ENCODE data around the gene TMCC3.

The TMCC3 gene

GRCh38 chr12:94671917-94672316 lies 21.6 kb upstream of the TMCC3 start:
- no peak for DNase-seq

- DNase-seq: no peak
These were observed 20.5 kb upstream of the TMCC3 start for GRCh38 chr12:94670898-94671297.

GRCh38 chr12:94670075-94670474 lies 19.7 kb upstream of the TMCC3 start:
- no peak for DNase-seq

GRCh38 chr12:94667031-94667540 lies 16.7 kb upstream of the TMCC3 start:
- DNase-seq: no peak

- DNase-seq: no peak
These were observed 15.8 kb upstream of the TMCC3 start for GRCh38 chr12:94666158-94666557.

GRCh38 chr12:94663702-94664101 lies 13.3 kb upstream of the TMCC3 start:
- DNase-seq: no peak

GRCh38 chr12:94663071-94663470 lies 12.7 kb upstream of the TMCC3 start:
- no peak for DNase-seq

GRCh38 chr12:94660436-94660835 lies 10.1 kb upstream of the TMCC3 start:
- no peak for DNase-seq

DNA sequence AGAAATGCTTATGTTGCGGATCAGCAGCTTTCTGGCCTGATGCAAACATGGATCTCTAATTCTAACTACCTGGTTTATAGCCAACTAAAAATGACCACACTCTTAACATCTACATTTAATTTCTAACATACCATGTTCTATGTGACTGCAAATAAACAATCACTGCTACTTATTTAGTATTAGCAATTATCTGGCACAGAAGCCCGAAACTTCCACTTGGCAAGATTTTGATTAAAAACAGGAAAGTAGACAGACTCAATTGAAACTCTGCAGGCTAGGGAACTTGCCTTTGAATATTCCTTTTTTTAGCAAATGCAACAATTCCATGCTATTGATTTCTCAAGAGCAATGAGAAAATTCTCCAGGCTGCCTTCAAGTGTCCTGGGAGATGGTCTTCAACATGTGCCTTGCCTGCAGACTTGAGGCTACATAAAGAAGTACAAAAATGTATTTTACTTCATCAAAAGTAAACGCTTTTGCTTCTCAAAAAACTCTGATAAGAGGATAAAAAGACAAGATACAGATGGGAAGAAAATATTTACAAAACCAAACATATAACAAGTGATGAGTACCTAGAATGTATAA lies 9.1 kb upstream of the TMCC3 start:
- no peak for DNase-seq

DNA sequence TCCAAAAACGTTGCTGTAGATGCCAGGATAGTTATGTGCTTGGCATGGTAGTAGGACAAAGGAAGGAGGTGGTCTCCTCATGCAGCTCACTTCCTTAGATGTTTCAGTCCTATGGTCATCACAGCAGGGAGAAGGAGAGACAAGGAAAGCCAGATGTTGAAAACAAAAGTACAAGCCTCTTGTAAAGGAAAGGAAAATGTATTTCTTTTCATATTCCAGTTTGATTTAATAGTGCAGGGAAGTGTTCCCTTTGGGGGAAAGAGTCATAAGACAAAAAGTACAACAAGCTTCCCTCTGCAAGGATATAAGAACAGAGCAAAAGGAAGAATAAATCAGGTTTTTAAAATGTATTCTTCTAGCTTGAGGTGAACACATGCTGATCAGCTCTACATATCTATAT lies 8.6 kb upstream of the TMCC3 start:
- DNase-seq: no peak

GRCh38 chr12:94656556-94656955 lies 6.2 kb upstream of the TMCC3 start:
- no peak for DNase-seq

DNA sequence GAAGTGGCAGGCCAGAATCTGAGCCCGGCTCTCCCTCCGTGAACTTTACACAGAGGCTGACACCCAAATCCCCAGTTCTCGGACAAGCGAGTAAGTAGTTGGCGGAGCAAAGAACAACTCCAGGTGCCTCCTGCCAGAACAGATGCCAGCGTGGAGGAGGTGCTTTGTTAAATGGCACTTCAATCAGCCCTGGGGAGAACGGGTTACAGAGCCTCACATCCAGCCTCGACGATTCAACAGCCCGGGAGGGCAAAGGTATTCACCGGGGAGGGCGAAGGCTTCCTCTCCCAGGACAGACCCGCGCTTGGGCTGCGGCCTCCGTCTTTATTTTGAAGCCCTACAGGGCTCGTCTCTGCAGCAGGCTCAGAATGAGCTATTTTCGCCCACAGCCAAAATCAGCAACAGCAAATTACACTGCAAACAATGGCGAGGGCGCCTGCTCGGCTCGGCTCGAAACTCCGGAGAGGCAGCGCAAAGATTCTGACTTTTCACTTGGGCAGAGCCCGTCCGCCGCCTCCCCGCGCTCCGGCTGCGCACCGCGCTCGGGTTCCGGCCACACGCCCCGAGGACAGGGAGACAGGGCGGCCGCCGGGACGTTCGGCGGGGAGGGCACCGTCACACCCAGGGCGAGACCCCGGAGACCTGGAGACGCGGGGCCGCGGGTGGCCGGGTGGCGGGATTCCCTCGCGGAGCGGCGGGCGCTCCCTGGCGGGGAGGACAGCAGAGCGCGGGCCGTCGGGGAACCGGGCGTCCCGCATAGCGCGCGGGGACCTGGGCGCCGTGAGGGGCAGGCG lies 811 bp downstream of the TMCC3 start:
- DNase-seq: peak; percentile 16

GRCh38 chr12:94648578-94648977 lies 1.8 kb downstream of the TMCC3 start:
- no peak for DNase-seq

DNA sequence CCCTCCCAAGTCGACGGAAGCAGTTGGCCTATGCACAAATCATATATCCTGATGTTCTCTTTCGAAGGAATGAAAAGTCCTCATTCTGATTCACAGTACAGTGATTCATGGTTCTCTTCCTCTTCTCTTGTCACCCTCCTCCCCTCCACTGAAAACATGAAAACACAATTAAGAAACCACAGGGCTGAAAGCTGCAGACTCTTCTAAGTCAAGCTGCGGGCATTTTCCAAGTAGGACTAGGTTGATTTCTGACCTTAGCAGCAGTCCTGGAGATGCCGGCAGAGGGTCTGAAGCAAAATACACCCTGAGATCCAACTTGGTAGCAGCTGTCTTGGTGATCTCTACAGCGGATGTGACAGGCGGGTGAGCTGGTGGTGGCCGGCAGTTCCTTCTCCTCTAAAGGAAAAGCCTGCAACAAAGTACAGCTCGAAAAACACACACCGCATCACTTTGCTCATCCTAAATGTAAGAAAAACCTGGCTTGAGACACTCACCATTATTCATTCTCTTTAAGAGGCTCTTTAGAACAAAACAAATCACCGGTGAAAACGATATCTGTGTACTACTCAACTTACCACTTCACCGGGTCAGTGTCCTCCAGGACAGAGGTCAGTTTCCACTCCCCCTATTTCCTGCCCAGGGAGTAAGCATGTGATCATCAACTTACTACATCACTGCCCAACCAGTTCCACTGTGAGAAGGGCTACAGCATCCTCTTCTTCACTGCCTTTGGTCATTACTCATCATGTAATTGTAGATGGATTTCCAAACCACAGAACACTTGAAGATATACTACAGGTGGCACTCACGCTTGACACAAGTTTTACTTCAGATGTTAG lies 6.0 kb downstream of the TMCC3 start:
- no peak for DNase-seq

DNA sequence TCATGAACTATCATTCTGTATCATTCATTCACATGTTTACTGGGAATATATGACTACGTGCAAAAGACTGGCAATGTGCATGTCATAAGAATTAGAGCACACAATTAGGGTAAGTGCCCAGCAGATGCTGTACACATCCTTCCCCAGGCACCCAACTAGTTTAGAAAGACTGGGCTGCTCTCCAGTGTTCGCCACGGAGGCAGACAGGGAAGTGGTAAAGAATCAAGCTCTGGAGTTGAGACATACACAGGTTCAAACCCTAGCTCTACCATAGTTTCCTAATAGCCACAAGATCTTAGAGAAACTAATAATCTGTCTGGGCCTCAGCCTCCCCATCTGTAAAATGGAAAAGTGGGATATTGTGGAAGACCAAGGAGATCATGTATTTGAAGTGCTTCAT lies 6.8 kb downstream of the TMCC3 start:
- DNase-seq: no peak

DNA sequence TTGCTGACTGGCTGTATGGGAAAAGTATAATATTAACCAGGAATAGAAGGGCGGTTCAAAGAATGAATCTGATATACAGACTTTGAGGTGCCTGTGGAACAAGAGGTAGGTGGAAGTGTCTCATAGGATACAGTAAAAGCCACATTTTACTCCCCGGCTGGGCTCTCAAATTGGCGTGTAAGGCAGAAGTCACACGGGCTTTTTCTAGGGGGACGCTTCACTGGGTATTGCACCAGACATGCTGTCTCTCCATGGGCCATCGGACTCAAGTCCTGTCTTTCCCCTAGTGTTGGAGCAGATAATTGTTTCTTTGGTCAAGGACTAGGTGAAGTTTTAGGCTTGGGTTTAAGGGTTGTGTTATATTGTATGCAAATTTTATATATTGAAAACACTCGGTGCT lies 9.1 kb downstream of the TMCC3 start:
- DNase-seq: no peak

DNA sequence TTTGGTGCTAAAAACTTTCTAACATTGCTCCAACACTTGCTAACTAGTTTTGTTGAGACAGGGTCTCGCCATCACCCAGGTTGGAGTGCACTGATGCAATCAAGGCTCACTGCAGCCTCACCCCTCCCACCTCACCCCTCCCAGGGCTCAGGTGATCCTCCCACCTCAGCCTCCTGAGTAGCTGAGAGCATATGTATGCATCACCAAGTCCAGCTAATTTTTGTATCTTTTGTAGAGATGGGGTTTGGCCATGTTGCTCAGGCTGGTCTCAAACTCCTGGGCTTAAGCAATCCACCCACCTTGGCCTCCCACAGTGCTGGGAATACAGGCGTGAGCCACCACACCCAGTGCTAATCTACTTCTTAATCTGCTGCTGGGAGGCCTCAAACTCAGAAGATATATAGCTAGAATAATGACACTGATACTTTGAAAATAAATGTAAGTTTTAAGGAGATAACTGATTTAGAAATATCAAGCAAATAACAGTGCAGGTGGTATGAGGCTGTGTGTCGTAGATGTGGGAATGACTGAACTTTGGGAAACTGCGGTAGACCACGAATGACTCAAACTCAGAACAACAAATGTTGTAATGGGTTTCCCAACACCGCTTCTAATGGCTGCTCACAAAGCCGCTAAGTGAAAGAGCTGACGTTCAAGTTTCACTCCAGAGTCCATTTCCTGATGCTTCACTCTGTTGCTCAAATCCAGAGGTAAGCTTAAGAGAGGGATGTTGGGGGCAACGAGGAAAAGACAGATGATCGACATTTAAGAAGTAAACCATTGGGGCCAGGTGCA lies 10.0 kb downstream of the TMCC3 start:
- no peak for DNase-seq

- DNase-seq: no peak
These were observed 11.8 kb downstream of the TMCC3 start for GRCh38 chr12:94638521-94638920.

DNA sequence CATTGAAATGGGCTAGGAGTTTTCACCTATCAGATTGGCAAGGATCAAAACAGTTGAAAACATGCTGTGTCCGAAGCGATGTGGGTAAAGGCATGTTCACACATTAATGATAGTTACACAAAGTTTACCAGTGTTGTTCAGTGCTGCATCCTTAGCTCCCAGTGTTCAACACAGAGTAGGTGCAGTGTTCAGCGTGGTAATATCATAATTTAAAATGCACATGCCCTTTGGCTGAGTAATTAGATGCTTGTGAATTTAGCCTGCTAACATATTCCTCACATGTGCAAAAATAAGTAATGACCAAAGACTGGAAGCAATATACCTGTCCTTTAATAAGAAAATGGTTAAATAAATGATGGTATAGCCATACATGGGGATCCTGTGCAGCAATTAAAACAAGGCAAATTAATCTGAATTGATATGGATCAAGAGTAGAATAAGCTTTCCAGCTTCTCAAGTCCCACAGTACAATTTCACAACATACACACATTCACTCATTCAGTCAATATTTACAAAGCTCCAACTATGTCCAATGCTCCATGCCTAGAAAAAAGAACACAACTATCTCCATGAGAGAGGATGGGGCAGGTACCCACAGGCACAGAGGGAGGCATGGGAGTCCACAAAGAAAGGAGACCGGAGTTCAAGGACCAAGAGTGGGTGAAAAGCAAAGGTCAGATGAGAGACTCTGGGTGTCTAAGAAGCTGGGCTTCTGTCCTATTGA lies 12.8 kb downstream of the TMCC3 start:
- no peak for DNase-seq

DNA sequence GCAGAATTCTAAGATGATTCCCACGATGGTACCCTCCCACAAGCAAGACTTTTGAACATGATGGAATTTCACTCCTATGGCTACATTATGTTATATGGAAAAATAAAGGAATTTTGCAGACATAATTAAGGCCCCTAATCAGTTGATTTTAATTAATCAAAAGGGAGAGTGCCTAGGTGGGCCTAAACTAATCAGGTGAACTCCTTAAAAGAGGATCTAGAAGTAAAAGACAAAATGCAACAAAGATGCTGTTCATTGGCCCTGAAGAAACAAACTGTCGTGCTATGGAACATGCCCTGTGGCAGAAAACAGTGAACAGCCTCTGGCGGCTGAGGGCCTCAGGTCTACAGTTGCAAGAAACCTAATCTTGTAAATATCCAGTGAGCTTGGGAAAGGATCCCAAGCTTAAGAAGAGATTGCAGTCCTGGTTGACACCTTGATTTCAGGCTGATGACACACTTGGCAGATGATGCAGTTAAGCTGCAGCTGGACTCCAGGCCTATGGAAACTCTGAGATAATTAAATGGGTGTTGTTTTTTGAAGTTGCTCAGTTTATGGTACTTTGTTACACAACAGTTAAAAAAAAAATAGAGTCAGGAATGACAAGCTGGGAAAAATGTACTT lies 13.8 kb downstream of the TMCC3 start:
- no peak for DNase-seq

GRCh38 chr12:94634717-94635116 lies 15.6 kb downstream of the TMCC3 start:
- no peak for DNase-seq

DNA sequence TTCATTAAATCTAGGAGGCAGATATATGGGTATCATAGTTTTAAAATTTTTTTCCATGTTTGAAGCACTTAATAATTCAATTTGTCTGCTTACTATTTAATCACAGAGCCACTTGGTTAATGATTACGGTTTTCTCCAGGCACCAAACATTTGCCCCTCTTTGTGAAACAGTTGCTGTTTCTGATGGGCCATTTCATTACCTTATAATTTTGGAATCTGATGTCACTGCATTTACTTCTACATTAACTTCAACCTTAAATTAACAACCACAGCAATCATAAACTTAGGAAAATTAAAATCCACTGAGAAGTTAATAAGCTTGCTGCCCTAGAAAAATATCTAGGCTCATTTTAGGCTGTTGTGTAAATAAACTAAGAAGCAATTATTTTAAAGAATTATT lies 17.0 kb downstream of the TMCC3 start:
- DNase-seq: no peak

Measured in T-helper 9 cell (primary cell).